Right lobe of liver (tissue), 6 donors: ENCODE measurements around the gene IQCN. TPM values are rescaled to one million over a fixed set of nuclear protein-coding genes. Genes with fewer than 3 reads are reported as not detected.
A peak's percentile ranks its signal among the peaks of the same experiment; 100 is the strongest.

Source experiments
- ATAC-seq, 4 donors: fragments of 200-7000 bp; cut with Tn5 transposase; one replicate each; pipeline ENCODE4 v1.9.1; 2020; ENCODE audit warnings: mild to moderate bottlenecking in 4 of 4, moderate library complexity in 4 of 4
- DNase-seq, 3 donors: peaks; one replicate each; pipeline ENCODE4 v3.0.0-alpha.2; 2020
- H3K27ac ChIP-seq, 3 donors: fragments of 200-600 bp; one replicate each; pipeline ENCODE4 v1.8.0; 2022
- H3K27me3 ChIP-seq, 2 donors: fragments of 200-600 bp; one replicate each; pipeline ENCODE4 v1.8.0; 2022
- H3K36me3 ChIP-seq, 4 donors: fragments of 200-600 bp; sonication (generic) in 1 of 4; one replicate each; pipeline versions ENCODE4 v1.5.1 to v1.8.0; 2017 to 2022; ENCODE audit warnings: control low read depth in 1 of 4
- H3K4me1 ChIP-seq, 4 donors: fragments of 200-600 bp; sonication (generic) in 1 of 4; one replicate each; pipeline versions ENCODE4 v1.5.1 to v1.8.0; 2017 to 2022; ENCODE audit warnings: control low read depth in 1 of 4
- H3K4me3 ChIP-seq, 3 donors: fragments of 200-600 bp; one replicate each; pipeline ENCODE4 v1.8.0; 2022
- H3K9me3 ChIP-seq, 4 donors: fragments of 200-600 bp; sonication (generic) in 1 of 4; one replicate each; pipeline versions ENCODE4 v1.5.1 to v1.8.0; 2017 to 2022; ENCODE audit warnings: control low read depth in 1 of 4
- POLR2A ChIP-seq: fragments of 450-650 bp; IDR thresholded peaks from one replicate; pipeline ENCODE4 v1.6.1; 2017; ENCODE audit warnings: antibody characterized with exemption, mild to moderate bottlenecking
- WGBS: methylation state at CpG from one replicate; pipeline ENCODE4 v1.1.6; 2018; ENCODE audit warnings: low coverage, low lambda C conversion rate; ENCODE audit not compliant: insufficient coverage; ENCODE audit errors: missing lambda C conversion rate; 5-methylcytosine and 5-hydroxymethylcytosine counted together
- intact Hi-C, 2 donors: fragments of 100-400 bp; cut with DNase I; formaldehyde crosslinking; loops; one replicate each; pipeline versions ENCODE4 v1.11.2 to v1.14.1; 2022
- total RNA-seq, 6 experiments: library from RNA; depleted of rRNA in 2 of 6; stranded (reverse); fragments of >200 nt in 2 of 6; fragmentation: NEBNext Ultra II Directional in 3 of 6; extraction: Animal tissue kit (Norgen Biotek cat#: 25700) in 3 of 6; gene quantifications; one replicate each; pipeline versions ENCODE4 v1.1.0 to v1.2.4, GENCODE V29; 2016 to 2023
- TF ChIP-seq, protein P1 (sequence below), 4 donors: fragments of 200-600 bp in 3 of 4; fragments of 450-650 bp in 1 of 4; IDR thresholded peaks; one replicate each; pipeline versions ENCODE4 v1.5.1 to v1.8.0; 2016 to 2022; ENCODE audit warnings: antibody characterized with exemption in 4 of 4, mild to moderate bottlenecking in 2 of 4
- donor health status: DM: no; HTN: yes; CAD: no.
- donor health status: DM: no; HTN: no; CAD: no.
- donor health status: DM: no; HTN: no; CAD: no.
- donor health status: DM: no; HTN: yes; CAD: no.
- donor health status: DM: no; HTN: yes; CAD: no.

The IQCN gene
- total RNA-seq, 6 experiments from 2014 or later: 0.82 to 5.3 (median 2.5) TPM

DNA sequence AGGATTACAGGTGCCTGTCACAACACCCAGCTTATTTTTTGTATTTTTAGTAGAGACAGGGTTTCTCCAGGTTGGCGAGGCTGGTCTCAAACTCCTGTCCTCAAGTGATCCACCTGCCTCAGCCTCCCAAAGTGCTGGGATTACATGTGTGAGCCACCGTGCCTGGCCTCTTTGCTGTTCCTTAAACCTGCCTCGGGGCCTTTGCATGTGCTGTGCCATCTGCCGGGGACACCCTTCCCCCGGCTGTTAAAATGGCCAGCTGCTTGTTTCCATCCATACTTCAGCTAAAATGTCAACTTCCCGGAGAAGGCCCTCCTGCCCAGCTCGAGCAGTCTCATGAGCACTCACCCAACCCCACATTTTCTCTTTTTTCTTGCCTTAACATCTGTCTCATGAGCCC is 29.0 kb downstream of the IQCN start:
- ATAC-seq (no peak), DNase-seq (no peak)
- H3K4me1 ChIP-seq: no peaks in the 10 kb centered on the region
- H3K27me3 ChIP-seq: no peaks in the 10 kb centered on the region
- H3K9me3 ChIP-seq: no peaks in the 10 kb centered on the region
- H3K36me3 ChIP-seq: no peaks in the 10 kb centered on the region
- H3K4me3 ChIP-seq: no peak overlapping the region
- 65% methylated on average over 5 of the region's 7 CpGs for WGBS
- intact Hi-C loops: loop anchor here in 1 of 2 donors (5.0 kb wide), 1 partner anchor 33 kb away; no protein-coding TSS in a partner anchor
- no peak overlapping the region for H3K27ac ChIP-seq
- no peak for TF ChIP-seq POLR2A
- TF ChIP-seq, protein P1, sequence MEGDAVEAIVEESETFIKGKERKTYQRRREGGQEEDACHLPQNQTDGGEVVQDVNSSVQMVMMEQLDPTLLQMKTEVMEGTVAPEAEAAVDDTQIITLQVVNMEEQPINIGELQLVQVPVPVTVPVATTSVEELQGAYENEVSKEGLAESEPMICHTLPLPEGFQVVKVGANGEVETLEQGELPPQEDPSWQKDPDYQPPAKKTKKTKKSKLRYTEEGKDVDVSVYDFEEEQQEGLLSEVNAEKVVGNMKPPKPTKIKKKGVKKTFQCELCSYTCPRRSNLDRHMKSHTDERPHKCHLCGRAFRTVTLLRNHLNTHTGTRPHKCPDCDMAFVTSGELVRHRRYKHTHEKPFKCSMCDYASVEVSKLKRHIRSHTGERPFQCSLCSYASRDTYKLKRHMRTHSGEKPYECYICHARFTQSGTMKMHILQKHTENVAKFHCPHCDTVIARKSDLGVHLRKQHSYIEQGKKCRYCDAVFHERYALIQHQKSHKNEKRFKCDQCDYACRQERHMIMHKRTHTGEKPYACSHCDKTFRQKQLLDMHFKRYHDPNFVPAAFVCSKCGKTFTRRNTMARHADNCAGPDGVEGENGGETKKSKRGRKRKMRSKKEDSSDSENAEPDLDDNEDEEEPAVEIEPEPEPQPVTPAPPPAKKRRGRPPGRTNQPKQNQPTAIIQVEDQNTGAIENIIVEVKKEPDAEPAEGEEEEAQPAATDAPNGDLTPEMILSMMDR (IDR thresholded peaks at IDR 0.05): no peak

- WGBS: 26% methylated on average over 8 of the region's 12 CpGs
- Histone ChIP-seq H3K4me3 (no peak overlapping the region), H3K36me3 (no peaks in the 10 kb centered on the region), H3K27me3 (peaks cover 0 to 3% of the 10 kb centered on the region in 2 donors), H3K9me3 (no peaks in the 10 kb centered on the region), H3K4me1 (no peaks in the 10 kb centered on the region), H3K27ac (no peak overlapping the region)
- TF ChIP-seq, protein P1 (IDR thresholded peaks at IDR 0.05): no peak
- no peak for TF ChIP-seq POLR2A
- intact Hi-C loops: no loop called here
- ATAC-seq (no peak), DNase-seq (no peak)
These were observed 34.9 kb downstream of the IQCN start for GRCh38 chr19:18239303-18239702.

- ATAC-seq: no peak
- Histone ChIP-seq H3K9me3 (no peaks in the 10 kb centered on the region), H3K36me3 (no peaks in the 10 kb centered on the region), H3K27ac (no peak overlapping the region), H3K4me1 (no peaks in the 10 kb centered on the region), H3K27me3 (no peaks in the 10 kb centered on the region), H3K4me3 (no peak overlapping the region)
- intact Hi-C loops: no loop called here
- TF ChIP-seq POLR2A: no peak
- TF ChIP-seq, protein P1 (IDR thresholded peaks at IDR 0.05): no peak
- WGBS: 30% methylated on average over 4 of the region's 6 CpGs
- DNase-seq: no peak
These were observed 40.1 kb downstream of the IQCN start for GRCh38 chr19:18234194-18234593.

- DNase-seq (peak in 1 of 3 donors; percentile 45), ATAC-seq (peak; percentile 53 to 69 (median 60))
- no peak overlapping the region for H3K27ac ChIP-seq
- intact Hi-C loops: no loop called here
- H3K27me3 ChIP-seq: no peaks in the 10 kb centered on the region
- no peaks in the 10 kb centered on the region for H3K4me1 ChIP-seq
- no peaks in the 10 kb centered on the region for H3K9me3 ChIP-seq
- WGBS: 29% methylated on average over 25 of the region's 37 CpGs
- no peak overlapping the region for H3K4me3 ChIP-seq
- H3K36me3 ChIP-seq: no peaks in the 10 kb centered on the region
- TF ChIP-seq POLR2A: no peak
- TF ChIP-seq, protein P1 (IDR thresholded peaks at IDR 0.05): no peak
These were observed 40.9 kb downstream of the IQCN start for GRCh38 chr19:18233224-18233825.
